ENCODE results near the gene RCBTB1. TPM values are rescaled to one million over a fixed set of nuclear protein-coding genes. Genes with fewer than 3 reads are reported as not detected.
"Not testable (repeated sequence)": the region's sequence is repeated elsewhere in the genome, so short reads cannot be mapped to it uniquely, and the experiment has no call there.

The RCBTB1 gene
- total and polyA plus RNA-seq, 7 donors: 4.2 to 20.7 (median 10.2) TPM

GRCh38 chr13:49502954-49503353 lies 82.4 kb downstream of the RCBTB1 start:
- Histone ChIP-seq H3K27ac (peak overlapping the region in 2 of 4 donors; percentile 35 to 36), H3K27me3 (no peaks in the 10 kb centered on the region), H3K4me3 (no peak overlapping the region), H3K9me3 (no peaks in the 10 kb centered on the region), H3K4me1 (no peaks in the 10 kb centered on the region), H3K36me3 (peaks cover 0 to 12% (median 0%) of the 10 kb centered on the region in 4 donors)
- DNase-seq: peak; percentile 74
- intact Hi-C loops (cut with DNase I): no loop called here
- TF ChIP-seq POLR2A (IDR thresholded peaks at IDR 0.05): no peak
- TF ChIP-seq EP300 (IDR thresholded peaks at IDR 0.05): no peak
- TF ChIP-seq POLR2AphosphoS5 (IDR thresholded peaks at IDR 0.05): no peak
- TF ChIP-seq CTCF (IDR thresholded peaks at IDR 0.05): no peak
- WGBS, 2 donors: 75 to 77% methylated on average over 9 of the region's 9 CpGs

- no peak for DNase-seq
- 75 to 84% methylated on average over 6 of the region's 6 CpGs for WGBS, 2 donors
- Histone ChIP-seq H3K27me3 (no peaks in the 10 kb centered on the region), H3K36me3 (peaks cover 0 to 12% (median 0%) of the 10 kb centered on the region in 4 donors), H3K27ac (peak overlapping the region in 1 of 4 donors; percentile 25), H3K9me3 (no peaks in the 10 kb centered on the region), H3K4me1 (peaks cover 0 to 4% (median 0%) of the 10 kb centered on the region in 4 donors), H3K4me3 (no peak overlapping the region)
- intact Hi-C loops (cut with DNase I): loop anchor here (5.0 kb wide), 2 partner anchors 53 to 87 kb away; partner anchors contain the start of gene RCBTB1
- no peak for TF ChIP-seq CTCF (IDR thresholded peaks at IDR 0.05)
- TF ChIP-seq POLR2A (IDR thresholded peaks at IDR 0.05): no peak
- TF ChIP-seq POLR2AphosphoS5 (IDR thresholded peaks at IDR 0.05): no peak
- TF ChIP-seq EP300 (IDR thresholded peaks at IDR 0.05): no peak
Measured at GRCh38 chr13:49499889-49500660, 85.3 kb downstream of the RCBTB1 start.

GRCh38 chr13:49498206-49498605 lies 87.2 kb downstream of the RCBTB1 start:
- no peak overlapping the region for H3K4me3 ChIP-seq
- peaks cover 0 to 12% (median 0%) of the 10 kb centered on the region in 4 donors for H3K36me3 ChIP-seq
- 82 to 87% methylated on average over 4 of the region's 4 CpGs for WGBS, 2 donors
- H3K9me3 ChIP-seq: no peaks in the 10 kb centered on the region
- no peaks in the 10 kb centered on the region for H3K27me3 ChIP-seq
- intact Hi-C loops (cut with DNase I): loop anchor here (5.0 kb wide), 2 partner anchors 51 to 89 kb away; partner anchors contain the start of gene RCBTB1
- H3K27ac ChIP-seq: no peak overlapping the region
- no peak for DNase-seq
- peaks cover 0 to 12% (median 5%) of the 10 kb centered on the region in 4 donors for H3K4me1 ChIP-seq
- TF ChIP-seq POLR2AphosphoS5 (IDR thresholded peaks at IDR 0.05) (no peak), CTCF (IDR thresholded peaks at IDR 0.05) (no peak), EP300 (IDR thresholded peaks at IDR 0.05) (no peak), POLR2A (IDR thresholded peaks at IDR 0.05) (no peak)

GRCh38 chr13:49497272-49497671 lies 88.1 kb downstream of the RCBTB1 start:
- no peak overlapping the region for H3K4me3 ChIP-seq
- no peak for DNase-seq
- WGBS, 2 donors: 88 to 91% methylated on average over 5 of the region's 5 CpGs
- intact Hi-C loops (cut with DNase I): loop anchor here (5.0 kb wide), 2 partner anchors 50 to 90 kb away; partner anchors contain the start of gene RCBTB1
- no peaks in the 10 kb centered on the region for H3K27me3 ChIP-seq
- peaks cover 0 to 12% (median 5%) of the 10 kb centered on the region in 4 donors for H3K4me1 ChIP-seq
- H3K27ac ChIP-seq: peak overlapping the region; percentile 91 to 94 (median 93)
- no peaks in the 10 kb centered on the region for H3K9me3 ChIP-seq
- H3K36me3 ChIP-seq: peaks cover 0 to 12% (median 0%) of the 10 kb centered on the region in 4 donors
- TF ChIP-seq POLR2A (IDR thresholded peaks at IDR 0.05) (no peak), CTCF (IDR thresholded peaks at IDR 0.05) (no peak), EP300 (IDR thresholded peaks at IDR 0.05) (no peak), POLR2AphosphoS5 (IDR thresholded peaks at IDR 0.05) (no peak)

GRCh38 chr13:49496837-49497236 lies 88.5 kb downstream of the RCBTB1 start:
- WGBS, 2 donors: 72 to 73% methylated on average over 11 of the region's 11 CpGs
- not testable (repeated sequence) for H3K27me3 ChIP-seq, H3K4me3 ChIP-seq, DNase-seq, H3K9me3 ChIP-seq
- intact Hi-C loops (cut with DNase I): loop anchor here (5.0 kb wide), 2 partner anchors 50 to 90 kb away; partner anchors contain the start of gene RCBTB1
- Histone ChIP-seq H3K36me3 (peaks cover 0 to 12% (median 0%) of the 10 kb centered on the region in 4 donors), H3K27ac (peak overlapping the region; percentile 91 to 94 (median 93)), H3K4me1 (peaks cover 0 to 12% (median 5%) of the 10 kb centered on the region in 4 donors)
